Measurements from ENCODE around the gene PLAAT4.

DNA sequence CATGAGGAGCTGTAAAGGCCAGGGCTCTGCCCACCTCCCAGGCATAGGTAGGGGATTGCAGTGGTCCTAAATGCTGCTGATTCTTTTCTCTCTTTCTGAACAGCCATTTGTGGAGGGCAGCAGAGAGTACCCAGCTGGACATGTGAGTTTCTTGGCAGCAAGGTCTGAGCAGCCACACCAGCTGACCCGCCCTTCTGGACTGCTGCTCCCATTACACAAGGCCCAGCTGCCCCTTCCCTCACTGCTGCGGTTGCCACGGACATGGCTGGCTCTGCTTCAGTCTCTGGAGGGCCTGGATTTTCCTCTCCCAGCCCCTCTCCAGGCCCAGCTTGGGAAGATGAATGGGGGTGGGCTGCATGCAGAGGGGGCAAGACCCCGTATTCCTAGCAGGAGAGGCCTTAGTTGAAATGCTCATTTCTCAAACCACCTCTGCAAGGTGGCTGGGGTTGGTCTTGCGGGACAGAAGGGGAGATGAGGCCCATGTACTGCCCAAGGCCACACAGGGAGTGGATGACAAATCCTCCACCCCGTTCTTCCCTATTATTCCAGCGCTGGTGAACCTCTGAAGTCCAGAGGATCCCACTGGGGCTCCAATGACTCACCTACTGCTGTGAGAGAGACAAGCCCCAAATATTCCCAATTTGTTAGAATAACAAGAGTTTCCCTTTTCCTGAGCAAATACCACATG lies 26.1 kb upstream of the PLAAT4 start:
- no peak for TF ChIP-seq FOXK1 (CRISPR knock-in tag; IDR thresholded peaks at IDR 0.05)
- TF ChIP-seq HMGXB4 (CRISPR knock-in tag; IDR thresholded peaks at IDR 0.05), result no peak
- no peak for TF ChIP-seq CTCF (IDR thresholded peaks at IDR 0.05)
- TF ChIP-seq ELF4 (CRISPR knock-in tag; IDR thresholded peaks at IDR 0.05; ENCODE audit: low read depth), result no peak
